H1 (cell line): ENCODE measurements around the gene USP37. TPM values are rescaled to one million over a fixed set of nuclear protein-coding genes. Genes with fewer than 3 reads are reported as not detected.

ENCODE experiments used
- CTCF ChIA-PET: fragments of 300-600 bp; sonication (Branson Sonifier 250); formaldehyde crosslinking; loops from one replicate; lab custom pipeline; 2021; ENCODE audit not compliant: partially characterized antibody; lab: Charles Lee
- POLR2A ChIA-PET: fragments of 300-600 bp; sonication (Branson Sonifier 250); formaldehyde crosslinking; loops from one replicate; lab custom pipeline; 2021; ENCODE audit warnings: inconsistent platforms; ENCODE audit not compliant: partially characterized antibody; lab: Charles Lee
- DNase-seq, 2 experiments: peaks; one replicate each; pipeline versions ENCODE4 v3.0.0 to v3.0.0-alpha.2; 2010 to 2022; ENCODE audit warnings: low spot score in 2 of 2, low read depth in 1 of 2, mixed read lengths in 1 of 2
- FAIRE-seq: peaks from 2 replicates; lab custom pipeline; 2011; peaks lifted over from hg19 to GRCh38; lab: Jason Lieb, UNC
- H2AFZ ChIP-seq: 2 replicates; pipeline ENCODE4 v1.8.1; 2012; ENCODE audit warnings: low read length, inconsistent platforms
- H2AK5ac ChIP-seq: 2 replicates; pipeline ENCODE4 v1.6.1; 2013; ENCODE audit warnings: low read depth, low read length
- H2BK120ac ChIP-seq: replicated peaks from 2 replicates; pipeline ENCODE3; 2013; ENCODE audit warnings: low read depth, low read length, inconsistent platforms
- H2BK12ac ChIP-seq: 2 replicates; pipeline ENCODE4 v1.6.1; 2013; ENCODE audit warnings: low read depth, low read length
- H2BK15ac ChIP-seq: 2 replicates; pipeline ENCODE4 v1.6.1; 2013; ENCODE audit warnings: low read length
- H2BK20ac ChIP-seq: 2 replicates; pipeline ENCODE4 v1.6.1; 2013; ENCODE audit warnings: low read length
- H2BK5ac ChIP-seq: 2 replicates; pipeline ENCODE4 v1.6.1; 2013; ENCODE audit warnings: low read depth, low read length
- H3K14ac ChIP-seq: 2 replicates; pipeline ENCODE4 v1.6.1; 2013; ENCODE audit warnings: inconsistent platforms; ENCODE audit not compliant: insufficient read length
- H3K18ac ChIP-seq: 2 replicates; pipeline ENCODE4 v1.6.1; 2013; ENCODE audit warnings: low read length; ENCODE audit errors: extremely low read depth
- H3K23ac ChIP-seq: 2 replicates; pipeline ENCODE4 v1.6.1; 2013; ENCODE audit warnings: inconsistent platforms; ENCODE audit not compliant: insufficient read length
- H3K23me2 ChIP-seq: 2 replicates; pipeline ENCODE4 v1.6.1; 2013; ENCODE audit warnings: low read depth, low read length
- H3K27ac ChIP-seq: 2 replicates; pipeline ENCODE4 v1.6.1; 2011; ENCODE audit warnings: low read depth, low read length, inconsistent platforms
- H3K27me3 ChIP-seq, 4 experiments: replicated peaks in 1 of 4; 1 replicate in 1 of 4; 2 replicates in 3 of 4; pipeline versions ENCODE4 v1.6.1 to v1.8.1; 2011 to 2013; ENCODE audit warnings: low read length in 3 of 4, mild to moderate bottlenecking in 3 of 4, inconsistent platforms in 2 of 4, mixed read lengths in 2 of 4, moderate library complexity in 1 of 4; ENCODE audit not compliant: control insufficient read depth in 3 of 4, insufficient read depth in 3 of 4; ENCODE audit errors: extremely low read depth in 1 of 4
- H3K36me3 ChIP-seq, 4 experiments: 2 replicates each; pipeline versions ENCODE4 v1.6.1 to v1.8.1; 2011 to 2013; ENCODE audit warnings: mild to moderate bottlenecking in 4 of 4, low read length in 3 of 4, moderate library complexity in 2 of 4, control low read depth in 1 of 4, inconsistent platforms in 1 of 4; ENCODE audit not compliant: insufficient read depth in 4 of 4, control insufficient read depth in 2 of 4
- H3K4ac ChIP-seq: replicated peaks from 2 replicates; pipeline ENCODE3; 2013; ENCODE audit warnings: low read length, low read depth, mixed read lengths, inconsistent platforms; ENCODE audit not compliant: insufficient read length
- H3K4me1 ChIP-seq, 4 experiments: replicated peaks in 1 of 4; 1 replicate in 1 of 4; 2 replicates in 3 of 4; pipeline versions ENCODE4 v1.6.1 to v1.8.1; 2011 to 2013; ENCODE audit warnings: low read length in 3 of 4, inconsistent platforms in 2 of 4, mixed read lengths in 1 of 4; ENCODE audit not compliant: insufficient read depth in 4 of 4, control insufficient read depth in 3 of 4
- H3K4me2 ChIP-seq, 2 experiments: 2 replicates each; pipeline versions ENCODE4 v1.6.1 to v1.8.1; 2011 to 2013; ENCODE audit warnings: low read depth in 2 of 2, low read length in 2 of 2, control low read depth in 1 of 2, inconsistent platforms in 1 of 2, mild to moderate bottlenecking in 1 of 2; ENCODE audit not compliant: insufficient read depth in 1 of 2
- H3K4me3 ChIP-seq, 4 experiments: fragments of 200-600, 300-600 bp in 1 of 4; sonication (generic), shearing (Covaris generic), sonication (Bioruptor Twin) in 1 of 4; 2 replicates each; pipeline versions ENCODE4 v1.5.1 to v1.8.1; 2011 to 2016; ENCODE audit warnings: low read length in 4 of 4, low read depth in 3 of 4, control low read depth in 2 of 4, inconsistent platforms in 2 of 4, mild to moderate bottlenecking in 2 of 4, mixed read lengths in 1 of 4, moderate library complexity in 1 of 4; ENCODE audit not compliant: insufficient read depth in 2 of 4; ENCODE audit errors: extremely low read depth in 1 of 4
- H3K56ac ChIP-seq: replicated peaks from 2 replicates; pipeline ENCODE3; 2013; ENCODE audit warnings: low read depth, mild to moderate bottlenecking, mixed read lengths, low read length, inconsistent platforms; ENCODE audit not compliant: insufficient read length
- H3K79me1 ChIP-seq: 2 replicates; pipeline ENCODE4 v1.6.1; 2013; ENCODE audit warnings: low read depth, low read length, control low read depth
- H3K79me2 ChIP-seq, 2 experiments: 2 replicates each; pipeline versions ENCODE4 v1.6.1 to v1.8.1; 2012 to 2013; ENCODE audit warnings: low read length in 2 of 2, mild to moderate bottlenecking in 2 of 2, inconsistent platforms in 1 of 2; ENCODE audit not compliant: insufficient read depth in 2 of 2, control insufficient read depth in 1 of 2
- H3K9ac ChIP-seq, 4 experiments: replicated peaks in 1 of 4; 1 replicate in 1 of 4; 2 replicates in 3 of 4; pipeline versions ENCODE4 v1.6.1 to v1.8.1; 2011 to 2013; ENCODE audit warnings: low read depth in 3 of 4, low read length in 3 of 4, control low read depth in 2 of 4, mild to moderate bottlenecking in 2 of 4, moderate library complexity in 2 of 4, inconsistent platforms in 1 of 4; ENCODE audit errors: extremely low read depth in 1 of 4
- H3K9me3 ChIP-seq, 2 experiments: 2 replicates each; pipeline versions ENCODE4 v1.6.1 to v1.8.1; 2012 to 2013; ENCODE audit warnings: mild to moderate bottlenecking in 2 of 2, moderate library complexity in 2 of 2, control low read depth in 1 of 2, inconsistent platforms in 1 of 2, low read depth in 1 of 2, low read length in 1 of 2, mixed read lengths in 1 of 2; ENCODE audit not compliant: insufficient read depth in 2 of 2
- H4K20me1 ChIP-seq, 2 experiments: replicated peaks in 1 of 2; 2 replicates each; pipeline versions ENCODE3 to v1.8.1; 2011 to 2013; ENCODE audit warnings: inconsistent platforms in 2 of 2, low read length in 2 of 2, mild to moderate bottlenecking in 1 of 2; ENCODE audit not compliant: insufficient read depth in 2 of 2, control insufficient read depth in 1 of 2
- H4K5ac ChIP-seq: 2 replicates; pipeline ENCODE4 v1.6.1; 2013; ENCODE audit warnings: low read length, low read depth, mixed read lengths, inconsistent platforms; ENCODE audit not compliant: insufficient read length
- H4K8ac ChIP-seq: 2 replicates; pipeline ENCODE4 v1.8.0; 2013; ENCODE audit warnings: mild to moderate bottlenecking, moderate library complexity, low read length, inconsistent platforms; ENCODE audit not compliant: insufficient read depth; ENCODE audit errors: extremely low read depth
- H4K91ac ChIP-seq: replicated peaks from 2 replicates; pipeline ENCODE3; 2013; ENCODE audit warnings: low read length, mixed read lengths, inconsistent platforms; ENCODE audit not compliant: insufficient read length
- CEBPB ChIP-seq: IDR thresholded peaks from 2 replicates; pipeline ENCODE4 v1.6.1; 2012; ENCODE audit warnings: low read depth, low read length
- polyA plus RNA-seq, 7 experiments: library from polyadenylated mRNA; depleted of rRNA in 3 of 7; stranded (reverse) in 5 of 7; unstranded in 2 of 7; fragments of >200 nt in 5 of 7; fragments of 200-250 nt in 2 of 7; gene quantifications; 1 replicate in 5 of 7; 2 replicates in 1 of 7; 4 replicates in 1 of 7; pipeline versions ENCODE4 v1.2.1 to v1.2.3, GENCODE V29; 2011 to 2013; ENCODE audit warnings: missing spikeins in 2 of 7, mixed read lengths in 2 of 7
- total RNA-seq: library from RNA; stranded (reverse); fragmentation: NEBNext Ultra II Directional; extraction: Animal tissue kit (Norgen Biotek cat#: 25700); gene quantifications from 2 replicates; pipeline ENCODE4 v1.2.1, GENCODE V29; 2021

USP37 gene
- total and polyA plus RNA-seq, 2 of the 8 experiments (the other 6 are each of a cell fraction or from before 2014, with no cell fraction given): 3.8 to 29.1 TPM

DNA sequence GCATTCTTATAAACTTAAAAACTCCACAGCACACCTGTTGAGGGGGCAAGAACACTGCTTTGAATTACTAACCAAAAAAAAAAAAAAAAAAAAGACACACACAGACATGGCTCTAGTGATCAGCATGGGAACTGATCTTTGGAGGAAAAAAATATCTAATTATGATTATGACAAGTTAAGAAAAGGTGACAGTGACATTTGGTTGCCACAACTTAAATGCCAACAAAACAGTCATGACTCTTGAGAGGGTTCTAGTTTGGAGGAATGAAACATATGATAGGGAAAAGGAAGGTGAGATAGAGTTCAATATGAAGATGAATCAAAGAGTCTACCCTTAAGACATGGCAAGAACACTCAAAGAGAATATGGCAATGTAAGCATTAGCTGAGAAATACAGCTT is 20.6 kb downstream of the USP37 start:
- Histone ChIP-seq H4K91ac (no peak overlapping the region), H2BK5ac (no peak overlapping the region), H3K4me3 (no peak overlapping the region), H3K23ac (no peak overlapping the region), H2AK5ac (no peak overlapping the region), H3K9ac (no peak overlapping the region), H4K5ac (no peak overlapping the region), H3K27me3 (peaks cover 0 to 1% (median 0%) of the 10 kb centered on the region in 4 experiments; a peak in 1 of 7 replicates), H2BK20ac (no peak overlapping the region), H3K9me3 (no peaks in the 10 kb centered on the region), H4K20me1 (peaks cover under 1 to 2% of the 10 kb centered on the region in 2 experiments), H2BK120ac (no peak overlapping the region), H3K27ac (no peak overlapping the region), H3K23me2 (no peaks in the 10 kb centered on the region), H3K4me1 (no peaks in the 10 kb centered on the region), H3K36me3 (peaks cover 19 to 78% (median 45%) of the 10 kb centered on the region in 4 experiments), H2BK12ac (no peak overlapping the region), H3K79me1 (no peaks in the 10 kb centered on the region), H3K4me2 (no peak overlapping the region), H3K56ac (no peak overlapping the region), H2AFZ (no peak overlapping the region), H3K18ac (no peak overlapping the region), H2BK15ac (no peak overlapping the region), H3K14ac (no peak overlapping the region), H3K79me2 (no peaks in the 10 kb centered on the region), H3K4ac (no peak overlapping the region), H4K8ac (no peak overlapping the region)
- FAIRE-seq (no peak), DNase-seq (no peak)
- no peak for TF ChIP-seq CEBPB
- ChIA-PET POLR2A (interaction anchor here (1.2 kb wide), 1 partner anchor 11 kb away, joined by 3 read pairs; no protein-coding TSS in a partner anchor), CTCF (interaction anchor here (0.9 to 1.2 kb wide), 2 partner anchors 10 to 61 kb away, joined by 3 to 4 read pairs; partner anchors contain the start of gene PLCD4)
